Measurements from ENCODE around the gene SNIP1.
"Not testable (repeated sequence)": the region's sequence is repeated elsewhere in the genome, so short reads cannot be mapped to it uniquely, and the experiment has no call there.

Gene SNIP1

GRCh38 chr1:37545019-37545418, 9.1 kb downstream of the SNIP1 start:
- no peak overlapping the region for H3K27ac ChIP-seq (ENCODE audit: low read length, poor library complexity, severe bottlenecking)
- no peaks in the 10 kb centered on the region for H3K27me3 ChIP-seq (ENCODE audit: control insufficient read depth in 1 of 2, insufficient read depth in 1 of 2, low read length in 2 of 2)
- H3K36me3 ChIP-seq (ENCODE audit: control insufficient read depth in 1 of 2, insufficient read depth in 2 of 2, low read depth in 1 of 2, low read length in 2 of 2): peaks cover 43 to 66% of the 10 kb centered on the region in 2 experiments
- H2AK5ac ChIP-seq (ENCODE audit: low read length, severe bottlenecking): no peak overlapping the region
- DNase-seq: no peak
- no peak overlapping the region for H2BK120ac ChIP-seq (ENCODE audit: low read depth, low read length)
- H4K91ac ChIP-seq (ENCODE audit: low read length): no peak overlapping the region
- H3K4me1 ChIP-seq (ENCODE audit: control insufficient read depth, insufficient read depth, low read depth, low read length): peaks cover 2% of the 10 kb centered on the region
- H3K9ac ChIP-seq (ENCODE audit: low read length): no peak overlapping the region
- H3K4ac ChIP-seq (ENCODE audit: low read depth in 1 of 2, low read length in 2 of 2): no peak overlapping the region
- no peak overlapping the region for H3K4me3 ChIP-seq (ENCODE audit: insufficient read depth in 1 of 2, low read depth in 1 of 2, low read length in 2 of 2)
- no peak overlapping the region for H3K23ac ChIP-seq (ENCODE audit: low read length in 2 of 2)
- H3K9me3 ChIP-seq (ENCODE audit: control insufficient read depth, low read length): no peaks in the 10 kb centered on the region
- no peak overlapping the region for H3K4me2 ChIP-seq (ENCODE audit: low read length, poor library complexity, severe bottlenecking)
- H2BK5ac ChIP-seq (ENCODE audit: low read depth, low read length, poor library complexity, severe bottlenecking): no peak overlapping the region
- no peak overlapping the region for H4K8ac ChIP-seq (ENCODE audit: low read length)
- peaks cover 36% of the 10 kb centered on the region for H3K79me1 ChIP-seq (replicated peaks; ENCODE audit: low read length, poor library complexity, severe bottlenecking)
- no peak overlapping the region for H3K18ac ChIP-seq (ENCODE audit: low read depth in 1 of 2, low read length in 2 of 2)
- no peak overlapping the region for H2BK12ac ChIP-seq (ENCODE audit: low read length in 2 of 2)
- H3K14ac ChIP-seq (ENCODE audit: low read length in 2 of 2): no peak overlapping the region
- 96% methylated on average over 5 of the region's 5 CpGs for WGBS
- no peak overlapping the region for H2AFZ ChIP-seq (ENCODE audit: low read depth, low read length)
- H2BK15ac ChIP-seq (ENCODE audit: low read depth, poor library complexity, severe bottlenecking): no peak overlapping the region

- Histone ChIP-seq H3K79me1 (replicated peaks; ENCODE audit: low read length, poor library complexity, severe bottlenecking) (peaks cover 36% of the 10 kb centered on the region), H3K27ac (ENCODE audit: low read length, poor library complexity, severe bottlenecking) (no peak overlapping the region), H3K4me1 (ENCODE audit: control insufficient read depth, insufficient read depth, low read depth, low read length) (peaks cover 2% of the 10 kb centered on the region), H3K4me2 (ENCODE audit: low read length, poor library complexity, severe bottlenecking) (no peak overlapping the region), H2BK15ac (ENCODE audit: low read depth, poor library complexity, severe bottlenecking) (no peak overlapping the region), H3K9me3 (ENCODE audit: control insufficient read depth, low read length) (no peaks in the 10 kb centered on the region), H3K18ac (ENCODE audit: low read depth in 1 of 2, low read length in 2 of 2) (no peak overlapping the region), H2BK5ac (ENCODE audit: low read depth, low read length, poor library complexity, severe bottlenecking) (no peak overlapping the region), H3K4me3 (ENCODE audit: insufficient read depth in 1 of 2, low read depth in 1 of 2, low read length in 2 of 2) (no peak overlapping the region), H3K14ac (ENCODE audit: low read length in 2 of 2) (no peak overlapping the region), H3K9ac (ENCODE audit: low read length) (no peak overlapping the region), H2AFZ (ENCODE audit: low read depth, low read length) (no peak overlapping the region), H4K91ac (ENCODE audit: low read length) (peak overlapping the region; percentile 53), H3K4ac (ENCODE audit: low read depth in 1 of 2, low read length in 2 of 2) (no peak overlapping the region), H2BK120ac (ENCODE audit: low read depth, low read length) (no peak overlapping the region), H2BK12ac (ENCODE audit: low read length in 2 of 2) (no peak overlapping the region), H3K23ac (ENCODE audit: low read length in 2 of 2) (no peak overlapping the region), H4K8ac (ENCODE audit: low read length) (no peak overlapping the region), H3K27me3 (ENCODE audit: control insufficient read depth in 1 of 2, insufficient read depth in 1 of 2, low read length in 2 of 2) (no peaks in the 10 kb centered on the region), H2AK5ac (ENCODE audit: low read length, severe bottlenecking) (no peak overlapping the region), H3K36me3 (ENCODE audit: control insufficient read depth in 1 of 2, insufficient read depth in 2 of 2, low read depth in 1 of 2, low read length in 2 of 2) (peaks cover 47 to 71% of the 10 kb centered on the region in 2 experiments)
- no peak for DNase-seq
- 97% methylated on average over 21 of the region's 21 CpGs for WGBS
These were observed 9.6 kb downstream of the SNIP1 start for GRCh38 chr1:37544530-37544929.

- Histone ChIP-seq H3K18ac (ENCODE audit: low read depth in 1 of 2, low read length in 2 of 2) (no peak overlapping the region), H3K27ac (ENCODE audit: low read length, poor library complexity, severe bottlenecking) (no peak overlapping the region), H3K27me3 (ENCODE audit: control insufficient read depth in 1 of 2, insufficient read depth in 1 of 2, low read length in 2 of 2) (no peaks in the 10 kb centered on the region), H3K4me2 (ENCODE audit: low read length, poor library complexity, severe bottlenecking) (no peak overlapping the region), H3K36me3 (ENCODE audit: control insufficient read depth in 1 of 2, insufficient read depth in 2 of 2, low read depth in 1 of 2, low read length in 2 of 2) (peaks cover 42 to 81% of the 10 kb centered on the region in 2 experiments), H2AFZ (ENCODE audit: low read depth, low read length) (no peak overlapping the region), H3K14ac (ENCODE audit: low read length in 2 of 2) (no peak overlapping the region), H4K91ac (ENCODE audit: low read length) (no peak overlapping the region), H2AK5ac (ENCODE audit: low read length, severe bottlenecking) (no peak overlapping the region), H3K79me1 (replicated peaks; ENCODE audit: low read length, poor library complexity, severe bottlenecking) (peaks cover 26% of the 10 kb centered on the region), H3K4me1 (ENCODE audit: control insufficient read depth, insufficient read depth, low read depth, low read length) (no peaks in the 10 kb centered on the region), H4K8ac (ENCODE audit: low read length) (no peak overlapping the region), H3K9me3 (ENCODE audit: control insufficient read depth, low read length) (no peaks in the 10 kb centered on the region), H2BK5ac (ENCODE audit: low read depth, low read length, poor library complexity, severe bottlenecking) (no peak overlapping the region), H2BK15ac (ENCODE audit: low read depth, poor library complexity, severe bottlenecking) (no peak overlapping the region), H2BK12ac (ENCODE audit: low read length in 2 of 2) (no peak overlapping the region), H3K4ac (ENCODE audit: low read depth in 1 of 2, low read length in 2 of 2) (no peak overlapping the region), H3K9ac (ENCODE audit: low read length) (no peak overlapping the region), H3K4me3 (ENCODE audit: insufficient read depth in 1 of 2, low read depth in 1 of 2, low read length in 2 of 2) (no peak overlapping the region), H3K23ac (ENCODE audit: low read length in 2 of 2) (no peak overlapping the region), H2BK120ac (ENCODE audit: low read depth, low read length) (peak overlapping the region; percentile 8)
- 98% methylated on average over 30 of the region's 30 CpGs for WGBS
- DNase-seq: no peak
These were observed 13.9 kb downstream of the SNIP1 start for GRCh38 chr1:37540036-37540785.

- peaks cover 32 to 72% of the 10 kb centered on the region in 2 experiments for H3K36me3 ChIP-seq (ENCODE audit: control insufficient read depth in 1 of 2, insufficient read depth in 2 of 2, low read depth in 1 of 2, low read length in 2 of 2)
- not testable (repeated sequence) for H2AFZ ChIP-seq (ENCODE audit: low read depth, low read length); H4K91ac ChIP-seq (ENCODE audit: low read length); H3K4me2 ChIP-seq (ENCODE audit: low read length, poor library complexity, severe bottlenecking); H3K14ac ChIP-seq (ENCODE audit: low read length in 2 of 2); DNase-seq; H3K27me3 ChIP-seq (ENCODE audit: control insufficient read depth in 1 of 2, insufficient read depth in 1 of 2, low read length in 2 of 2); H4K8ac ChIP-seq (ENCODE audit: low read length); H3K18ac ChIP-seq (ENCODE audit: low read depth in 1 of 2, low read length in 2 of 2); H2BK15ac ChIP-seq (ENCODE audit: low read depth, poor library complexity, severe bottlenecking); H2BK12ac ChIP-seq (ENCODE audit: low read length in 2 of 2); H2BK5ac ChIP-seq (ENCODE audit: low read depth, low read length, poor library complexity, severe bottlenecking); H3K4me3 ChIP-seq (ENCODE audit: insufficient read depth in 1 of 2, low read depth in 1 of 2, low read length in 2 of 2); H3K4me1 ChIP-seq (ENCODE audit: control insufficient read depth, insufficient read depth, low read depth, low read length); H3K4ac ChIP-seq (ENCODE audit: low read depth in 1 of 2, low read length in 2 of 2); H3K9ac ChIP-seq (ENCODE audit: low read length); H3K27ac ChIP-seq (ENCODE audit: low read length, poor library complexity, severe bottlenecking); H3K9me3 ChIP-seq (ENCODE audit: control insufficient read depth, low read length); H2BK120ac ChIP-seq (ENCODE audit: low read depth, low read length); H3K23ac ChIP-seq (ENCODE audit: low read length in 2 of 2); H2AK5ac ChIP-seq (ENCODE audit: low read length, severe bottlenecking)
- WGBS: 98% methylated on average over 10 of the region's 10 CpGs
- peaks cover 18% of the 10 kb centered on the region for H3K79me1 ChIP-seq (replicated peaks; ENCODE audit: low read length, poor library complexity, severe bottlenecking)
These were observed 14.9 kb downstream of the SNIP1 start for GRCh38 chr1:37539154-37539553.
